8988T (cell line): ENCODE results near the gene XPO4.
"Not testable (repeated sequence)": the region's sequence is repeated elsewhere in the genome, so short reads cannot be mapped to it uniquely, and the experiment has no call there.

ENCODE experiments used
- DNase-seq: peaks from one replicate; pipeline ENCODE4 v3.0.0; 2011

The XPO4 gene

DNA sequence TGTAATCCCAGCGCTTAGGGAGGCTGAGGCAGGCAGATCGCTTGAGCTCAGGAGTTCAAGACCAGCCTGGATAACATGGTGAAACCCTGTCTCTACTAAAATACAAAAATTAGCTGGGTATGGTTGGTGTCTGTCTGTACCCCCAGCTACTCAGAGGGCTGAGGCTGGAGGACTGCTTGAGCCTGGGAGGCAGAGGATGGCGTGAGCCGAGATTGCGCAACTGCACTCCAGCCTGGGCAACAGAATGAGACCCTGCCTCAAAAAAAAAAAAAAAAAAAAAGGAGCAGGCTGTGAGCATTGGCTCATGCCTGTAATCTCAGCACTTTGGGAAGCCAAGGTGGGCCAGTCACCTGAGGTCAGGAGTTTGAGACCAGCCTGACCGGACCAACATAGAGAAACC, 12.0 kb downstream of the XPO4 start:
- not testable (repeated sequence) for DNase-seq

DNA sequence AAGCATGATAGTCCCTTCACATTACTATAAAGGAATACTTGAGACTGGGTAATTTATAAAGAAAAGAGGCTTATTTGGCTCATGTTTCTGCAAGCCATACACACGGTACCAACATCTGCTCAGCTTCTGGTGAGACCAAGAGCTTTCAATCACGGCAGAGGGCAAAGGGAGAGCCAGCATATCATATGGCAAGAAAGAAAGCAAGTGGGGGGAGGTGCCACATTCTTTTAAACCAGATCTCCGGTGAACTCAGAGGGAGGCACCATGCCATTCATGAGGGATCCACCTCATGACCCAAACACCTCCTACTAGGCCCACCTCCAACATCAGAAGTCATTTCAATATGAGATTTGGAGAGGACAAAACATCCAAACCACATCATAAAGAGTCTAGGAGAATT, 20.3 kb downstream of the XPO4 start:
- no peak for DNase-seq

DNA sequence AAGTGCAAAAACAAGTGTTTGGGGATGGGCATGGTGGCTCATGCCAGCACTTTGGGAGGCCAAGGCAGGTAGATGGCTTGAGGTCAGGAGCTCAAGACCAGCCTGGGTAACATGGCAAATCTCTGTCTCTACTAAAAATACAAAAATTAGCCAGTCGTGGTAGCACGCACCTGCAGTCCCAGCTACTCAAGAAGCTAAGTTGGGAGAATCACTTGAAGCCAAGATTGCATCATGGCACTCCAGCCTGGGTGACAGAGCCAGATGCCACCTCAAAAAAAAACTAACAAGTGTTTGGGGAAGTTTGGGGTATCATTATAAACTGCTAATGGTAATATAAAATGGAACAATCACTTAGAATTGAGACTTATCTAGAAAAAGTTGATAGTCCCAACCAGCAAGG, 24.6 kb downstream of the XPO4 start:
- no peak for DNase-seq

DNA sequence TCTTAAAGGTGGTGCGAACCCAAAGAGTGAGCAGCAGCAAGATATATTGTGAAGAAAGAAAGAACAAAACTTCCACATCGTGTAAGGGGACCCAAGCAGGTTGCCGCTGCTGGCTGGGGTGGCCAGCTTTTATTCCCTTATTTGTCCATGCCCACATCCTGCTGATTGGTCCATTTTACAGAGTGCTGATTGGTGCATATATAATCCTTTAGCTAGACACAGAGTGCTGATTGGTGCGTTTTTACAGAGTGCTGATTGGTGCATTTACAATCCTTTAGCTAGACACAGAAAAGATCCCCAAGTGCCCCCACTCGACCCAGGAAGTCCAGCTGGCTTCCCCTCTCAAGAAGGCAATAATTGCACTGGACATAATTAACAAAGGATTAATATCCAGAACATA, 25.7 kb downstream of the XPO4 start:
- not testable (repeated sequence) for DNase-seq

DNA sequence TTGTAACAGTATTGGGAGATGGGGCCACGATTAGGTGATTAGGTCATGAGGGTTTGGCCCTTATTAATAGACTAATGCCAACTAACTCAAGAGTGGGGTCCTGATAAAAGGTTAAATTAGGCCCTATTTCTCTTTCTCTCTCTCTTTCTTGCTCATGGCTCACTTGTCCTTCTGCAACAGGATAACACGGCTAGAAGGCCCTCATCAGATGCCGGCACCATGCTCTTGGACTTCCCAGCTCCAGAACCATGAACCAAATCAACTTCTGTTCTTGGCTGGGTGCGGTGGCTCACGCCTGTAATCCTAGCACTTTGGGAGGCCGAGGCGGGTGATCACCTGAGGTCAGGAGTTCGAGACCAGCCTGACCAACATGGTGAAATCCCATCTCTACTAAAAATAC, 28.1 kb downstream of the XPO4 start:
- not testable (repeated sequence) for DNase-seq

DNA sequence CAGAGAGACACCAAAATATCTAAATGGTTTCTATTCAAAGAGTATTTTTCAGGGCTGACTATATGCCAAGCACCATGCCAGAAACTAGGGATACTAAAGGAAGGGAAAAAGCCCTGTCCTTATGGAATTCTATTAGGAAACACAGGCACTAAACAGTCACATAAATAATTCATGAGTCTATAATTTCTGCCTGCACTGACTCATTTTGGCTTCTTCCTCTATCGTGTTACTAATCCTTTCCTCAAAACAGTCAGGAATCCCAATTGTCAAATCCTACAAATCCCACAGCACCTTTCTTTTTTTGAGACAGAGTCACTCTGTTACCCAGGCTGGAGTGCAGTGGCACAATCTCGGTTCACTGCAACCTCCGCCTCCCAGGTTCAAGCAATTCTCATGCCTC, 29.2 kb downstream of the XPO4 start:
- DNase-seq = no peak

DNA sequence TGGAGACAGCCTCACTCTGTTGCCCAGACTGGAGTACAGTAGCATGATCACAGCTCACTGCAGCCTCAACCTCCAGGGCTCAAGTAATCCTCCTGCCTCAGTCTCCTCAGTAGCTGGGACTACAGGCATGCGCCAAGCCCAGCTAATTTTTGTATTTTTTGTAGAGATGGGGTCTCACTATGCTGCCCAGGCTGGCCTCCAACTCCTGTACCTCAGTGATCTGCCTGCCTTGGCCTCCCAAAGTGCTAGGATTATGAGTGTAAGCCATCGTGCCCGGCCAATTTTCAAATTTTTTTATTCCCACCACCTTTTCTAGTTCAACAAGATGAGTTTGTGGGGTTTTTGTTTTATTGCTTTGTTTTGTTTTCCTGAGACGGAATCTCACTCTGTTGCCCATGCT, 31.7 kb downstream of the XPO4 start:
- no peak for DNase-seq

DNA sequence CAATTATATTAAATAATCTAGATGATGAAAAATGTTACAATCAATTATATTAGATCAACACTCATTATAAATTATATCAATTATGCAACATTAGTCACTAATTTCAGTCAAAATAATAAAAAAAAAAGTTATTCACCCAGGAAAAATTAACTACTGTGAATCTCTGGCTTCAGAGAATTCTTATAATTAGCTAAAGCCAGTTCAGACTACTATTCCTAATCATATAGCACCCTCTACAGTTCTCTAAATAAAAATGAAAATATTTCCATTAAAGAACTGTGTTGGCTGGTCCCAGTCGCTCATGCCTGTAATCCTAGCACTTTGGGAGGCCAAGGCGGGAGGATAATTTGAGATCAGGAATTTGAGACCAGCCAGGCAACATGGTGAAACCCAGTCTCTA, 33.0 kb downstream of the XPO4 start:
- DNase-seq = no peak

DNA sequence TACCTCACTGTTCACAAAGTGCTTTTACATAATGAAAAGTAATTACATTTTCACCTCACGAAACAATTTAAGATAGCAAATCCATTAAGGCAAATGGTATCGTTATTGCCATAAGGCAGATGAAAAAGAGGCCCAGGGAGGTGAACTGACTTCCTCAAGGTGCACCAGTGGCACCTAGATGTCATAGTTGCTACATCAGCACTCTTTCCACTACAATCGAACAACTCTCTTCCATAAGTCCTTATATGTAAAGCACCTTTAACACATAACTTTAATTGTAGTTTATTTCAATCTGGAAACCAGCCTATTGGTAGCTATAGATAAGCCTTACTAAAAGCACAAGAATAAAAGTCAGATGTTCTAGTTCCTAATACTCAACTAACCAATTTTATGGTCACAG, 35.1 kb downstream of the XPO4 start:
- DNase-seq = no peak

DNA sequence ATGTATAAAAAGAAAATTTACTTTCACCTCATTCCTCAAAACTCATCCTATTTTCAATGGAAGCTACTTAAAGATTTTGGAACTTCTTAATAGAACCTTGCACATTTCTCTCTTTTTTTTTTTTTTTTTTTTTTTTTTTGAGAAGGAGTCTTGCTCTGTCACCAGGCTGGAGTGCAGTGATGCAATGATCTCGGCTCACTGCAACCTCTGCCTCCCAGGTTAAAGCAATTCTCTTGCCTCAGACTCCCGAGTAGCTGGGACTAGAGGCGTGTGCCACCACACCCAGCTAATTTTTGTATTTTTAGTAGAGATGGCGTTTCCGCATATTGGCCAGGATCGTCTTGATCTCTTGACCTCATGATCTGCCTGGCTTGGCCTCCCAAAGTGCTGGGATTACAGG, 40.9 kb downstream of the XPO4 start:
- DNase-seq = not testable (repeated sequence)

DNA sequence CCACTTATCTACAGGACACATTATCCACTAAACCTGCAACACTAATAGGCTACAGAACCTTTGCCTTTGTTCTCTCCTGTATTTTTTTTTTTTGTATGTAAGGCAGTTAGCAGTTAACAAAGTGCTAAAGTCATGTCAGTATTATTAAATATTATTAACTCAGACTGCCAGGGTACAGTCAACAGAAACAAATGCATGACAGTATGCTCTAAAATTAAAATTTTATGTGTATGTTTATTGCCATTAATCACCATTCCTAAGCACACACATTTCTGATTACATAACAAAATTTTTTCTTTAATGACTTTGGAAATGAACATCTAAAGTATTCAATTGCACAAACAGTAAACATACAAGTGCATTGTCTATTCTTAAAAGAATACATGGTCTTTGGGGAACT, 41.7 kb downstream of the XPO4 start:
- no peak for DNase-seq

DNA sequence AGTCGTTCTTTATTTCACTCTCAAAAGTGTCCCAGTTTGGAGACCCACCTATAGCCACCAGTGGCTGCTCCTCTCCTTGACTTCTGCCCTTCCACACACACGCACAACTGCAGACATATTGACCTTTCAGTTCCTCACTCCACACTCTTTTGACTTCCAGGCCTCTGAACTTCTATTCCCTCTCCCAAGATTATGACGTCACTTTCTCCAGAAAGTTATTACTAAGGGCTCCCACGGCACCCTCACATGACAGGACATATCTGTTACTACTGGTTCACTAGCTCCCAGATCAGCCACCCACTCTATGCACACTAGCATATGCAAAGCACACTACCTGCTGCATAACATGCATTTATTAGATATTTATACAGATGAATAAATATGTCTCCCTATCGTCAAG, 45.9 kb downstream of the XPO4 start:
- no peak for DNase-seq

DNA sequence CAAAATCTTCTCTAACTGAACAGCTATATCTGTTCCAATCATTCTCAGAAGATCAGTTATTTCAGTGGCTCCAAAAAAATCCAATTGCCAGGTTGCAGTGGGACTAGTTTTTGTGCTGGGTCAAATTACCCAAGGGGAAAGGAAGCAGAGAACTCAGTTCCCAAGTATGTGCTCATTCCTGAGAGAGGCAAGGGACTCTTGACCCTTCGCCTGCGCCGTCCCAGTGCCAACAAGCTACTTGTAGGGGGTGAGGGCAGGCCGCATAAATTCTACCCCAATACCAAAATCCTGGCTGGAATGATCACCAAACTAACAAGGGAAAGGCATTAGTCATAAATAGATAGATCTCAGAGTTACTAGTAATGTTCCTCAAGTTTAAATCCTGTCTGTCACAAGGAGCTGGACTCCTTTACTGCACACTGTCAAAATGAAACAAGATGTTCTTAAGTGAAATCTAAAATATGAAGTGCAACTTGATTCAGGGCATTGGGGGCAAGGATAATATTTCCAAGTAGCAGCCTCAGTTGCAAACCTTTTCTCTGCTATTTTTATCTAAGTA, 50.6 kb downstream of the XPO4 start:
- no peak for DNase-seq

DNA sequence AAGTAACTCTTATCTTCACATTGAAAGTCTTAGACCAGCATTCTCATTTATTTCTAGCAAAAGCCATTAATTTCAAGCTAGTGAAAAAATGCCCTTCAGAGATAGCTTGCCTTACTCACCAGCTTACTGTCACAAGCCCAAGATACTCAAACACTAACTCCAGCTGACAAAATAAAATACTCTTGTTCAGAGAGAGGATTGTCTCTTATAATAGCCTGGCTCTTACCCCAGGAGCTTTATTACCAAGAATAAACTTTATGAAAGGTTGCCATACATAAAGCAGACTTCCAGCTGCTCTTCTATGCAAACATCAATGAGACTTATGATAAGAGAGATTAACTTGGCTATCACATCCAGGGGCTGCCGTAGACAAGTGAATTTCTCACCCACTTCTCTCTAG, 53.6 kb downstream of the XPO4 start:
- DNase-seq = no peak

DNA sequence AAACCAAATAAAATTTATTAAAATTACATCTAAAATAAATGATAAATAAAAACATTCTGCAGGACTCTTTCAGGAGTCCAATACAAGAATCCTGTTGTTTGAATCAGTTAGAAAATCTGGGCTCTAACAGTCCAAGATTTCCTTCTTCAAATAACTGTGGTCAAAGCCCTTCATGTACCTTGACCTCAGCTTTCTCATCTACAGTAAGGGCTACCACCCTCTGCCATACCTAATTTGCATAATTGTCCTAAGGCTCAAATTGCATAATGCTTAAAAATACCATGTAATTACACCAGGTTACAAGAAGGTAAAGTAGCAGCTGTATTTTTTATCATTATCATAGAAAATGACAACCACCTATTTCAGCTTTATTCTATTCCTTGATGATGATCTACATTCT, 54.3 kb downstream of the XPO4 start:
- DNase-seq = no peak

DNA sequence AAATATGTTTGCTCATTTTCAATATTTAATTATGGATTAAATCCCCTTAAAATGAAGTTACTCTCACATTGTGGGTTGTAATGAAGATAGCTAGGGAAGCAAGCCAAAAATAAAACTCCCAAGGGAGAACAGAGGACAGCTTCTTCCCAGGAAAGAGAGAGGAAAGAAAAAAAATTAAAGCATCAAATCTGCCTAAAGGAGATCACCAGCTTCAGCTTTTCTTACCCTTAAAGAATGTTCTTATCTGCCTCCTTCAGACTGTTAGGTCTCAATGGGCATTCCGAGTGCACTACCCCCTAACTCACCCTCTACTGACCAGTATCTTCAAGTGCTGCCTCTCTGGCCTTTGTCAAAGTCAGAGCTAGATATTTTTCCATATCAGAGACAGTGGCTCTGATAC, 55.2 kb downstream of the XPO4 start:
- DNase-seq = no peak

DNA sequence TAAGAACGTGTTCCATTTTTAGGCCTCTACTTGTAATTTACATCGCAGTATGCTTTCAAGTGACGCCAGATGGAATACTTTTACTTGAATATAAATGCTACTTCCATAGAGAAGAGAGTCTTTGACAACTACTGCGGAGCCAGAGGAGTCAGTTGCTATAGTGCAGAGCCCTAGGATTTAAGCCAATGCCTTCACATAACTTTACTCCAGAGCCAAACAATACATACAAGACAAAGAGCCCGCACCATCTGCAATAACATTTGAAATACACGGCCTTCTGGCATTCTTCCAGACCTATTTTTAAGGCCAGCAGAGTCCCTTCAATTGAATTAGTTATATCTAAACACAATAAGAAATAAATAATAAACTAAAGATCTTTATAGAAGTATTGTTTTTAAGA, 59.4 kb downstream of the XPO4 start:
- no peak for DNase-seq

DNA sequence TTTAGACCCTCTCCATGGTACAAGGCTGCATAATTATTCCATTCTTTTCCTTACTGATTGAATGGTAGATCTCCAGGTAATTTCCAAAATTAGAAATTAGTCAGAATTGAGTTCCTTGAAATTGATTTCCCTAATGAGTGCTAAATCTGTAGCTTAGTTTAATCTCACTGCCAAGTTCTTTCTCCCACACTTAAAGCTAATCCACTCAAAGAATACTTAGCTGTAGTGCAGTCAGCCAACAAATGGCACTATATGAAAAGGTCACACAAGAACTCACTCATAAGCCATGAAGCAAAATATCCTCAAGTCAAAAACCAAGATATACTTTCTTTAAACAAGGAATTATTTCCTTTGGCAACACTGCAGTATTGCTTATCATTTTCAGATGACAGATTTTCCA, 62.0 kb downstream of the XPO4 start:
- no peak for DNase-seq

DNA sequence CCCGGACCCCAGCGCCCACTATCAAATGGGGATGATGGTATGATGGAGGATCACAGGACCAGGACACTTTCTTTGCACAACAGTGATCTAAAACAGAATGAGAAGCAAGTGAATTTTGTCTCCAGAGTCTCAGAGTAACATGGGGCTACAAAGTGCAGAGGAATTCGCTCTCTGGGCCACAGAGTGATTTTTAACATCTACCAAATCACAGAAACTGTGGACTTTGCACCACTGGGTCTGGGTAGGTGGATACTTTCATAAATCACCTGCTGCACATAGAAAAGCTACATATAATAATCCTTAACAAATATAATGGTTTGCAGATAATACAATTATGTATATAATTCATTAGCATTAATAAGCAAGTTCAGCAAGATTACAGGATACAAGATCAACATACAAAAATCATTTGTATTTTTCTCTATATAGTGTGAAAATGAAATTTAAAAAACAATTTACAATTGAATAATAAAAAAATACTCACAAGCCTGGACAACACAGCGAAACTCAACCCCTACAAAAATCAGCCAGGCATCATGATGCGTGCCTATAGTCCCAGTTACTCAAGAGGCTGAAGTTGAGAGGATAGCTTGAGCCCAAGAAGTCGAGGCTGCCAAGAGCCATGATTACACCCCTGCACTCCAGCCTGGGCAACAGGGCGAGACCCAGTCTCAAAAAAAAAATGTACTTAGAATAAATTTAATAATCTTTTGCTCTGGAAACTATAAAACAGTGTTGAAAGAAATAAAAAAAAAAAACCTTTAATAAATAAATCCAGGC, 68.5 kb downstream of the XPO4 start:
- no peak for DNase-seq

DNA sequence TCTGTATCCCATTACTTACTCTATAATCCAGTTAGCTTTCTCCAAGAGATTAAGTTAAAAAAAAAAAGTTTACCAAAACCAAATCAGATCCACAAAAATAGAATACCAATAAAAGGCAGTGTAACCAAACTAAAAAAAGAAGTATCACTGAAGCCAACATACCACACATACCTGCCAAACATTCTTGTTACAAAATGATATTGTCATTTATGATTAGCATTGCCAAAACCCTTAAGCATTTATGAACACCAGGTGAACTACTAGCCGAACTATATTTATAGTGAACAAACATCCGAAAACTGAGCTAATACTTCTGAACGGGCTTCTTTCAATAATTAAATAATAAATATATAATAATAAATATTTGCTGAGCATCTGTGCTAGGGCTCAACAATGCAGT, 69.7 kb downstream of the XPO4 start:
- DNase-seq = no peak

DNA sequence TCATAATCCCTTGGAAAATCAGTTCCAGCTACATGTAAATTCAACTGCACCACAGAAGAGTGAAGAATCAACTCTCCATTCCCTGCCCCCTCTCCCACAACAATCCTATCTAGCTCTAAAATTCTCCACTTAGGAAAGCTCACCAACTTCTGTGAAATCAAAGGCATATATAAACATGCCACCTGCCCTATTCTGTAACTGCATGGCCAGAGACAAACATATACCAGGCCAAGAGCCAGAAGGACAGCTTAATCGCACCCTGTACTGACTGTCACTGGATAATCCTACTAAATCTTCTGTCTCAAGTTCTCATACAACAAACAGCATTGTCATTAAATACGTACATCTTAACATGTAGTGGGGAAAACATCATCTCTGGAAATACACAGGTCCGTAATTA, 70.6 kb downstream of the XPO4 start:
- no peak for DNase-seq

DNA sequence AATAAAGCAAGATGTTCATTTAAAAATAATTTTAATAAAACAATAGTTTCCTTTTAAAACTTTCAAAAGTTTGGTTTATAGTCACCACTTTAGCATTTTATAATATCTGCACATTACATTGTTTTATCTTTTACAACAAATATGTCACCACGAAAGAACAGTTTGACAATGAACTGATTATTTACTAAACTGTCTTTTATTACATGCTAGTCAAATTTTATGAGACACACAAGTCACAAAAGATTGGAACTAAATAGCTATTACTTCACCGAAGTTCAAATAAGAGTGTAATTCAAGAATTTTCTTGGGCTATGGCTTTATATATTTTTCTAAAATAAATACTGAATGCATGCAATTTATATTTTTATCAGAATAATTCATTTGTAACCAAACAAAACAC, 71.3 kb downstream of the XPO4 start:
- DNase-seq = no peak

DNA sequence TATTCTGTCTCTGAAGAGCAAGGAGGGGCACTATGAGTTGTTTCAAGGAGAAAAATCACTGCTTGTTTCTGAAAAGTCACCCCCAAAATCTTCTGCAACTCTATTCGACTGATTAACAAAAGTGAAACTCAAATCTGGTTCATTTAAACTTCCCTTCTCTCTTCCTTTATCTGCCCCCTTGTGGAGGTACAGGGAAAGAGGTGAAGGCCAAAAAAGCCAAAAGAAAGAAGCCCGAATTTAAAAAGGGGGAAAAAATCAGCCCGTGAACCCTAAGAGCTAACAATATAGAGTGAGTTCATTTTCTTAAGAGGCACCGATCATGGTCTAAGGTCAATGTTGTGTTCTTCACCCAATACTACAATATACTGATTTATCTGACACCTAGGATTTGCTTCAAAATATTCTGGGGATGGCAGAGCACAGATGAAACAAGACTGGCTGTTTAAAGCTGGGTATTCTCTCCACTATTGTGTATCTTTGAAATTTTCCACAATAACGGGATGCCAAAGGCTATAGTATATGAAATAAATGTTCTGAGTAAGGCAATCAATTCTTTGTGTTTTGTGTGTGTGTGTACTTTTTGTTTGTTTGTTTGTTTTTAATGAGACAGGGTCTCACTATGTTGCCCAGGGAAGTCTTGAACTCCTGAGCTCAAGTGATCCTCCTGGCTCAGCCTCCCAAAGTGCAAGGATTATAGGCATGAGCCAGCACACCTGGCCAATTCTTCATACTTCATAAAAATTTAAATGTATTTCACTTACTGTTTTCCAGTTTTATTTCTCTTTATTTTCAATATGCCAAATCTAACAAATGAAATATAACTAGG, 73.8 kb downstream of the XPO4 start:
- no peak for DNase-seq

DNA sequence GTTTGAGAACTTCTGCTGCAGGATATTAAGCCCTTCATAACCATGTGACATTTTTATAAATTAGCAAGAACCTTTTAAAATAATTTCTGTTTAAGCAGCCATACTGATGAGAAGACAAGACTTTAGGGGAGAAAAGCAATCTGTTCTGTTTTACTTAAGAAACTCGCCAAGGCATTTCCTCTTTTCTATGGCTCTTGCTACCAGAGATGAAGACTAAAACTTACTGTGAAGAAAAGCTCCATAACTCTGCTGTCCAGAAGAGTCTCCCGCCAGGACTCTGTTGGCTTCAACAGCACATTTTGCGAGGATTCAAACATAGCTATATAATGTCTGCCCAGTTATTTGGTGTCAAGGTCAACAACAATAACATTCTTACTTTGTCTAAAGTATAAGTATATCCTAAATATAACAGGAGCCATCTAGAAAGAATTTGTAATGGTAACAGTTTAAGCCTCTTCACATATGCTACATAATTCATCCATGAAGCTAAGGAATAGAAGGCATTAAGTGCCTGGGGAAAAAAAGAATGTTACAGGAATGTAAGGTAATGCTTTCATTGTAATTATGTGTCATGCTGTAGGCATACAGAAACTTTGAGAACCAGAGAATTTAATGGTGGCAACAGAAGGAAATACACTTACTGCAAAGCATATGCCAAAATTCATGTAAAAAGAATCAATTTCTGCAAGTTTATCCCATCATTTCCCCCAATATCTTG, 75.5 kb downstream of the XPO4 start:
- no peak for DNase-seq
